SU-DHL-6 (cell line): Measurements from ENCODE around the gene CCDC85A.

Experiments
- H2AFZ ChIP-seq: fragments of 200-600 bp; sonication (generic); 2 replicates; pipeline ENCODE4 v1.6.1; 2014; ENCODE audit warnings: low read depth, mild to moderate bottlenecking, moderate library complexity, mixed read lengths, antibody characterized with exemption, low read length; ENCODE audit not compliant: severe bottlenecking
- H3F3A ChIP-seq: fragments of 200-600 bp; shearing (Covaris generic); 2 replicates; pipeline ENCODE4 v1.6.0; 2016; ENCODE audit warnings: antibody characterized with exemption, mild to moderate bottlenecking; ENCODE audit not compliant: insufficient read depth
- H3K27ac ChIP-seq: fragments of 200-600 bp; sonication (generic); 2 replicates; pipeline ENCODE4 v1.5.1; 2016; ENCODE audit warnings: low read depth, mild to moderate bottlenecking, low read length, moderate library complexity, mixed read lengths
- H3K27me3 ChIP-seq: fragments of 200-600 bp; sonication (generic), shearing (Covaris generic); 2 replicates; pipeline ENCODE4 v1.6.0; 2014; ENCODE audit warnings: mild to moderate bottlenecking, low read length
- H3K36me3 ChIP-seq: fragments of 200-600 bp; sonication (generic); 2 replicates; pipeline ENCODE4 v1.6.1; 2014; ENCODE audit warnings: mild to moderate bottlenecking, low read length, mixed read lengths
- H3K4me2 ChIP-seq: fragments of 300-600, 200-600 bp; shearing (Covaris generic), sonication (generic); 2 replicates; pipeline ENCODE4 v1.6.0; 2014; ENCODE audit warnings: low read length, low read depth, mild to moderate bottlenecking; ENCODE audit not compliant: poor library complexity, severe bottlenecking
- H3K4me3 ChIP-seq: fragments of 200-600 bp; sonication (generic); 2 replicates; pipeline ENCODE4 v1.5.1; 2014; ENCODE audit warnings: antibody characterized with exemption, low read length, mild to moderate bottlenecking, mixed read lengths; ENCODE audit not compliant: insufficient read depth, poor library complexity, severe bottlenecking
- H3K79me2 ChIP-seq: fragments of 200-600 bp; sonication (generic); 2 replicates; pipeline ENCODE4 v1.6.1; 2014; ENCODE audit warnings: mild to moderate bottlenecking, low read length, moderate library complexity; ENCODE audit not compliant: insufficient read depth
- H3K9ac ChIP-seq: fragments of 200-600 bp; sonication (generic); 2 replicates; pipeline ENCODE4 v1.7.0; 2014; ENCODE audit warnings: mild to moderate bottlenecking, low read length
- H3K9me2 ChIP-seq: fragments of 200-600 bp; sonication (generic); replicated peaks from 2 replicates; pipeline ENCODE4 v1.6.1; 2014; ENCODE audit warnings: low read length; ENCODE audit not compliant: insufficient read depth
- H3K9me3 ChIP-seq: fragments of 200-600 bp; sonication (generic); 2 replicates; pipeline ENCODE4 v1.6.1; 2014; ENCODE audit warnings: low read length, mixed read lengths; ENCODE audit not compliant: insufficient read depth
- H4K20me1 ChIP-seq: fragments of 200-600 bp; sonication (generic); 2 replicates; pipeline ENCODE4 v1.6.1; 2014; ENCODE audit warnings: low read depth, mild to moderate bottlenecking, antibody characterized with exemption, low read length, moderate library complexity, mixed read lengths
- CTCF ChIP-seq: fragments of 200-600 bp; sonication (generic); IDR thresholded peaks from one replicate; pipeline ENCODE4 v1.5.1; 2017; ENCODE audit warnings: antibody characterized with exemption, mild to moderate bottlenecking, low read length, moderate library complexity; ENCODE audit not compliant: insufficient read depth, poor library complexity, severe bottlenecking
- EZH2phosphoT487 ChIP-seq: fragments of 200-600 bp; sonication (generic), shearing (Covaris generic); conservative IDR thresholded peaks from 2 replicates; pipeline ENCODE4 v1.6.1; 2018; ENCODE audit warnings: mild to moderate bottlenecking, antibody characterized with exemption, low read length, moderate library complexity, mixed read lengths

Gene CCDC85A

GRCh38 chr2:56357655-56358295, 174.0 kb downstream of the CCDC85A start:
- no peak overlapping the region for H3K9ac ChIP-seq
- no peak overlapping the region for H3K4me3 ChIP-seq
- H3K9me3 ChIP-seq = no peaks in the 10 kb centered on the region
- no peaks in the 10 kb centered on the region for H3F3A ChIP-seq
- H3K4me2 ChIP-seq = no peak overlapping the region
- H2AFZ ChIP-seq = no peak overlapping the region
- H3K79me2 ChIP-seq = no peaks in the 10 kb centered on the region
- TF ChIP-seq EZH2phosphoT487 = no peak
- no peak for TF ChIP-seq CTCF
- H3K27ac ChIP-seq = no peak overlapping the region
- H3K9me2 ChIP-seq = no peaks in the 10 kb centered on the region
- H4K20me1 ChIP-seq = no peaks in the 10 kb centered on the region
- no peaks in the 10 kb centered on the region for H3K36me3 ChIP-seq
- no peaks in the 10 kb centered on the region for H3K27me3 ChIP-seq

GRCh38 chr2:56361844-56362243, 178.1 kb downstream of the CCDC85A start:
- TF ChIP-seq CTCF = no peak
- no peak for TF ChIP-seq EZH2phosphoT487

GRCh38 chr2:56364902-56365301, 181.1 kb downstream of the CCDC85A start:
- Histone ChIP-seq H3K9me3 (no peaks in the 10 kb centered on the region), H3K4me3 (no peak overlapping the region), H3K79me2 (no peaks in the 10 kb centered on the region), H4K20me1 (no peaks in the 10 kb centered on the region), H3K27ac (no peak overlapping the region), H2AFZ (no peak overlapping the region), H3K4me2 (no peak overlapping the region), H3F3A (no peaks in the 10 kb centered on the region), H3K9me2 (no peaks in the 10 kb centered on the region), H3K36me3 (no peaks in the 10 kb centered on the region), H3K9ac (no peak overlapping the region), H3K27me3 (no peaks in the 10 kb centered on the region)
- TF ChIP-seq EZH2phosphoT487 = no peak
- no peak for TF ChIP-seq CTCF

More at GRCh38 chr2:56361844-56362243, 178.1 kb downstream of the CCDC85A start:
- Histone ChIP-seq H3K27me3 (no peaks in the 10 kb centered on the region), H3K4me2 (no peak overlapping the region), H3K9ac (no peak overlapping the region), H2AFZ (no peak overlapping the region), H3K27ac (no peak overlapping the region), H4K20me1 (no peaks in the 10 kb centered on the region), H3K9me2 (no peaks in the 10 kb centered on the region), H3F3A (no peaks in the 10 kb centered on the region), H3K36me3 (no peaks in the 10 kb centered on the region), H3K4me3 (no peak overlapping the region), H3K79me2 (no peaks in the 10 kb centered on the region), H3K9me3 (no peaks in the 10 kb centered on the region)
